Vagina (tissue), 2 donors: ENCODE results near the gene DDB1.

Experiments used
- CTCF ChIP-seq, 3 experiments: fragments of 450-650 bp in 2 of 3; fragments of 200-600 bp in 1 of 3; sonication (generic) in 1 of 3; IDR thresholded peaks; one replicate each; pipeline ENCODE4 v1.5.1; 2017 to 2019; ENCODE audit warnings: antibody characterized with exemption in 3 of 3, mild to moderate bottlenecking in 2 of 3, moderate library complexity in 2 of 3
- POLR2A ChIP-seq, 2 donors: fragments of 450-650 bp; IDR thresholded peaks; one replicate each; pipeline ENCODE4 v1.6.1; 2017; ENCODE audit warnings: antibody characterized with exemption in 2 of 2, mild to moderate bottlenecking in 2 of 2, moderate library complexity in 2 of 2
- POLR2AphosphoS5 ChIP-seq, 2 donors: sonication (generic); formaldehyde crosslinking; IDR thresholded peaks; one replicate each; pipeline ENCODE4 v1.9.0; 2017; ENCODE audit warnings: antibody characterized with exemption in 2 of 2, mild to moderate bottlenecking in 2 of 2, low read depth in 1 of 2; ENCODE audit not compliant: insufficient read depth in 1 of 2

GRCh38 chr11:61265357-61265756 lies 67.5 kb downstream of the DDB1 start:
- no peak for TF ChIP-seq CTCF (IDR thresholded peaks at IDR 0.05)
- no peak for TF ChIP-seq POLR2AphosphoS5 (IDR thresholded peaks at IDR 0.05; ENCODE audit: insufficient read depth in 1 of 2, low read depth in 1 of 2)
- TF ChIP-seq POLR2A (IDR thresholded peaks at IDR 0.05) = no peak
